Stimulated activated CD4-positive, alpha-beta T cell treated with anti-CD3 and anti-CD28 coated beads, Interleukin-15, amount 100 ng/mL, for 24 hours (primary cell): ENCODE results near the gene ALS2CL.

Experiments used
- DNase-seq: peaks from one replicate; pipeline ENCODE4 v3.0.0-alpha.2; 2020

ALS2CL gene

DNA sequence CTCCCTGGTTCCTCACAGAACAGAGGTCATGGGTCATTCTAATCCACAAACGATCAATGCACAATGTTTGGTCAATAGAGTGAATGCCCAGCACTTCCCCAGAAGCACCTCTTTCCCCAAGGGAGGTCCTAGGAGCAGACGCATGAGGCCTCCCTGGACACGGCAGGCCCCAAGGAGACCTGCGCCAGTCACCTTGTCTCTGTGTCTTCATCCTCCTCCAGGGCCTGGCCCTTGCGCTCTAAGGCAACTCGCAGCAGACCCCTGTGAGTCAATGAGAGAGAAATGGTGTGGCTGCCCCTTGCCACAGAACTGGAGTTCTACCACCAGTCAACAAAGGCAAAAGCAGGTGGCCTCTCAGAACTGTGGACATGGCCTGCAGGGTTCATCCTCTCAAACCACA, 18.1 kb downstream of the ALS2CL start:
- no peak for DNase-seq

DNA sequence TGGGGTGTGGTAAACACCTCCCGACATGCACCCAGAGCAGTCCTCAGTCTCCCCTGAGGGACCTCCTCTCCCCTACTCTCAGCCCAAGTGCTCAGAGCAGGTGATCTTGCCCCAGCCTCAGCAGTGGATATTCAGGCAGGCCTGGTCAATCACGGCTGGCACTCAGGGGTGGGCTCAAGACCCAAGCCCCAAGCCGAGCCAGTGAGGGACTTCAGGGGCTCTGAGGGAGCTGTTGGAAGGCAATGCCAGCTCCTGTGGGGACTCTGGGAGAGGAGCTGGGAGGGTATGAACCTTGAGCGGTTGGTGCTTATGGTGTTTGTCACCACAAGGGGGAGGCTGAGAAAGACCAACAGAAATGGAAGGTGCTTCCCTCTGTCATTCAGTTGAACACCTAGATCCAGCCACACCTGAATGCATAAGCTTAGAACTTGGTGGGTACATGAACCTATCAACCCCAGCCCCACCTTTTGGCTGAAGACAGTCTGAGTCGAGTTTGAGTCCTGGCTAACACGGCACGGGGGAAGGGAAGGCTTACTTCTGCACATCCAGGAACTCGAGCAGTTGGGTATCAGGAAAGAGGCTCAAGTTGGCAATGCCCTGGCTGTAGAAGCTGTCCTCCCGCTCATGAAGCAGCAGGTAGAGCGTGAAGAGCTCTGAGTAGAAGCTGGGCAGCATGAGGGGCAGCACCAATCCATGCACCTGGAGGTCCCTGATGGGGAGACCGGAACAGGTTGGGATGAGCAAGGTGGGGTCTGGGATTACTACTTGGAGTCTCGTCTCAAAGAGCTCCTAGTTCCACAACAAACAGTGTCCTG, 19.2 kb downstream of the ALS2CL start:
- no peak for DNase-seq

DNA sequence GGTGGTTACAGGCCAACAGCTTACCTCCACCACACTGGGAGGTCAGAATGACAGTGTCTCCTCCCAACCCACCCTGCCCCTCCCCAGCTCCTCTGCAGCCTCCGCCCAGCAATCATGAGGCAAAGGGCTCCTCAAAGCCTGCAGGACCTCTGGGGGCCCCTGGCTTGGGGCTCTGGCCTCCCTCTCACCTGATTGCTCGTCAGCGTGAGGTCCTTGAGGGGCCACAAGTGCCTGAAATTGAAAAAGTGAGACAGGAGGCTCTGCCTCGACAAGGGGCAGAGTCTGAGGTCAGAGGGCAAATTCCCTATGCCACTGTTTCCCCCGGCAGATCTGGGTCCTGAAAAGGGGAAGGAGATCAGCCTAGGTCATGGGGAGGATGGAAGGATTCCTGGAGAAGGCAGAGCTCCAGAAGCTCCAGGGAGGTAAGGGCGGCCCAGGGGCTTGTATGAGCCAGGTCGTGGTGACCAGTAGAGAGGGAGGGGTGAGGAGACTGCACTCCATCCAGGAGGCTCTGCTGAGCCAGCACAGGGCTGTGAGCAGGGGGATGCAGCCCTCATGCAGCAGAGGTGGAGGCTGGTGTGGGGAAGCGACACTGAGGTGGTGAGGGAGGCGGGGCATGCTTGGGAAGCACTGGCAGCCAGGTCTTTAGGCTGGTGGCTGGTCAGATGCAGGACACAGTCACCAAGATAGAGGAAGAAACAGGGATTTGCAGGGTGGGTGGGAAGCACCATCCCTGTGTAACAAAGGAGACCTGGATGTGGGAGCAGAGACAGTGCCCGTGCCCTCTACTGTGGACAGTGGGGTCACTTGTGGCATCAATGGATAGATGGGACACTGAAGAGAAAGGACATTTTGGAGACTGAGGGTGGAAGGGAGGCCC, 20.1 kb downstream of the ALS2CL start:
- DNase-seq = no peak

DNA sequence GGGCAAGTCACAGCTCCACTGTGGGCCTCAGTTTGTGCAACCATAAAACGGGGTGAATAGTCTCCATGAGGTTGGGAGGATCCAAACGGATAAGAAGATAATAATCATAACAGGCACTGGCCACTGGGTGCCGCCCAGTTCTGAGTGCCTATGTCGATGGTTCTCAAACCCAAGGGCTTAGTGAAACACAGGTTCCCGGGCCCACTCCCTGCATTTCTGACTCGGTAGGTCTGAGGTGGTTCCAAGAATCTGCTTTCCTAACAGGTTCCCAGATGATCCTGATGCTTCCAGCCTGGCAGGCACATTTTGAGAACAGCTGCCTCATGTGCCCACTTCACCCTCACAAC, 21.2 kb downstream of the ALS2CL start:
- no peak for DNase-seq

- no peak for DNase-seq
Observed at GRCh38 chr3:46671541-46672348, 21.7 kb downstream of the ALS2CL start.

DNA sequence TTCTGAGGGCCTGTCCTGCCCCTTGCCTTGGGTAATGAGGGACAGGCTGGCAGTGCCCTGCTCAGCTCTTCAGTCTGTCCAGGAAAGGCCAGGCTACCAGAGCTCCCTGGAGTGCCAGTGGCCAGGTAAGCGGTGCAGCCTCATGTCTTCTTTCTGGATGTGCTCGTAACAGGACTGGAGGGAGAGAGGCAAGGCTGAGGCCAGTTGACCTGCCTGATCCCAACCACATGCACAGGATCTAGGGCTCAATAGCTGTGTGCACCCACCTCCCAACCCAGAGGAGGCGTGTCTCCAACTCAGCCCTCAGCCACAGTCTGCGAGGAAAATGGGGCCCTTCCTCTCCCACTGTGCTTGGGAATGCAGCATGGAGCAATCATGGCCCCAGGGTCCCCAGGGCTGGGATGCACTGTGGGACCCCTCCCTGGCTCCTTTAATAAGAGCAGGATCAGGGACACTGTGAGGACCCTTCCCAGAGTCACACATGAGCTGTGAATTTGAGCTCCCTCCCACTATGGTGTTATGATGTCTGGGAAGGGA, 22.5 kb downstream of the ALS2CL start:
- no peak for DNase-seq

- DNase-seq = no peak
Observed at GRCh38 chr3:46670000-46670890, 23.2 kb downstream of the ALS2CL start.

- no peak for DNase-seq
Observed at GRCh38 chr3:46669191-46669999, 24.1 kb downstream of the ALS2CL start.

DNA sequence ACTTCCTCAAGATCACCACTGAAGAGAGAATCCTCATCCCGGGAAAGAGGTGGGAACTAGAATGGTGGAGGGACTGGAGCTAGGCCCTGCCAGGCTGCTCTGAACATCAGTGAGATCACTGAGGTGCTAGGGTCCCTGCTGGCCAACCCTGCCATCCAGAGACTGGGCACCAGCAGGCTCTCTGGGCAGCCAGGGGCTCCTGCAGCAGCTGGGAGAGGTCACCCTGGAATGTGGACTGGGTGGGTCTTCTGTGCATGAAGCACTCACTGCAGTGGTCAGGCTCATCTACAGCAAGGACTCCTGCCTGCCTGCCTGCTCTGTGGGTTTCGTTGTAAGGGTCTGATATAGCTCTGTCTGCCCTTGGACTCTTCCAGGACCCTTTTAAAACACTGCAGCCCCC, 24.9 kb downstream of the ALS2CL start:
- DNase-seq = no peak

GRCh38 chr3:46668116-46668515, 25.4 kb downstream of the ALS2CL start:
- no peak for DNase-seq

GRCh38 chr3:46667657-46668056, 25.8 kb downstream of the ALS2CL start:
- no peak for DNase-seq

GRCh38 chr3:46667061-46667621, 26.3 kb downstream of the ALS2CL start:
- DNase-seq = no peak

DNA sequence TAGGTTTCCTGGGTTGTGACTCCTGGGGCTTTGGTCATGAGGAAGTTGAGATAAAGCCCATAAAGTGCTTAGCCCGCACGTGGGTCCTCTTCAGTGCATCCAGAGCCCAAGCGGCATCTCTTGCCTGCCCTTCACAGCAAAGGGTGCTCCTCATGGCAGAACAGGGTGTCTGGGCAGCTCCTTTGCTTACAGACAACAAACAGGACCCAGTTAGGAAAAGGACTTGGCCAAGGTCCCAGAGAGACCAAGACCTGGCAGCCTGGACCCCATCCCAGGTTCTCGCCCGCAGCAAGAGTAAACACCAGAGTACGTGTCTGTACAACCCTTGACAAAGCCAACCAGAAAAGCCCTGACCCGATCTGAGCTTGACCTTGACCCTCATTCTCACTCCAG, 27.0 kb downstream of the ALS2CL start:
- DNase-seq = no peak

DNA sequence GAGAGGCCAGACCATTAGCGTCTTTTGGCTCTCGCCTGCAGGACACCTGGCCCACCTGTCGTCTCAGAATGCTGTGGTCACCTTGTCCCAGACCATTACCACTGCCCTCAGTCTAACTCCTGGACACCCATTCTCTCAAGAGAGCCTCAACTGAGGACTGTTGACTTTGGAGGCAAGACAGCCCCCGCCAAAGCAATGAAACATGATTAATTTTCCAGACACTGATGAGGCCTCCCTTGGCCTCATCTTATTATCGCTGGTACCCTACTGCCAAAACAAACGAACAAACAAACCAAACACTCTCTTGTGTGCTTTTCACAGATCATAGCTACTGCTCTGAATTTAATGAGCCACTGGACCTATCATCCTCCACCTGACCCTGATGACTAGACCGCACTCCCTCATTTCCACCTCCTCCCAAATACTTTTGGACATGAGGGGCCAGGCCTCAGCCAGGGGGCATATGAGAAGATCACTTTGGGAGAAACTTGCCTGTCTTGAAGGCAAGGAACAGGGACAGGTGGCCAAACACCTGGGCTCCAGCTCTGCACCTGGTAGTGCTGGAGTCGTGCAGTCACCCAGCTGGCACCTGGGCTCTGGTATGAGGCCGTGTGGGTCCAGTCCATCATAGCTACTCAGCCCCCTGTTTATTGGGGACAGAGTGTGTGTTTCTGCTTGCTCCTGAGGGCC, 27.6 kb downstream of the ALS2CL start:
- no peak for DNase-seq

- no peak for DNase-seq
Observed at GRCh38 chr3:46664971-46665762, 28.3 kb downstream of the ALS2CL start.

DNA sequence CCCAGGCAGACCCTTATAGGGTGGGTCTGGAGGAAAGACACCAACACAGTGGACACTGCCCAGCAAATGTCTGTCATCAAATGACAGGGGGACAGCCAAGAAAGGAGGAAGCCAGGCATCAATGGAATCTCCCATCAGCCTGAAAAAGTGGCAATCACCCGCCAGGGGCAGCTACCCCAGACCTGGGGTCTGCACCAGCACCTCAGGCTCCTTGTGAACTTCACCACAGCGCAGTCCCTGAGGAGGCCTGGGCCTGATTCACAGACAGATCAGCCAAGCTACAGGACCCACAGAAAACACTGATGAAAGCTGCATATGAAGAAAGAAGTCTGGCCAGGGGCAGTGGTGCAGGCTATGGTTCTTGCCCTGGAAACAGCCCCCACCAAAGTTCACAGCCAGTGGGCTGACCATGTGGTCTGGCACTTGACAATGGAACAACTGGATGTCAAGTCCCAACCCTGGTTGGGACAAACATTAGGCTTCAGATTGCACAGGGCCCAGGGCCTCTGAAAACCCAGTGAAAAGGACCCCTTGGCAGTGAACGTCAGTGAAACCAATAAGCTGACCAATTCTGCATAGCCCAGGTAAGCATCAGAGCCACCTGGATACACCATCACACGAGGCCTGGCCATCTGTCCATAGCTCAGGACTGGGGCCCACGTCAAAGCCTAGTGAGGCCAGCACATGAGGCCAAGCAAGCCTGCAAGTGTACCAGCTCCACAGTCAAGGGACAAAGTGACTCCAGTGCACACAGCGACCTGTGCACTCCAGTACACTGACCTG, 29.1 kb downstream of the ALS2CL start:
- no peak for DNase-seq

- no peak for DNase-seq
Observed at GRCh38 chr3:46663591-46664135, 29.8 kb downstream of the ALS2CL start.
